K562 (cell line): ENCODE data around the gene TYMP.

Experiments used
- CBX2 ChIP-seq: fragments of 200-600 bp; sonication (generic); IDR thresholded peaks from one replicate; pipeline ENCODE4 v1.6.1; 2012; ENCODE audit warnings: mild to moderate bottlenecking, low read length, inconsistent platforms; ENCODE audit not compliant: insufficient read depth, poor library complexity, severe bottlenecking
- CCNT2 ChIP-seq: IDR thresholded peaks from 2 replicates; pipeline ENCODE4 v1.6.1; 2011; ENCODE audit warnings: borderline replicate concordance, low read depth, mild to moderate bottlenecking, moderate library complexity, mixed read lengths, low read length; ENCODE audit not compliant: insufficient read length; ENCODE audit errors: extremely low read depth
- HCFC1 ChIP-seq: IDR thresholded peaks from 2 replicates; pipeline ENCODE4 v1.6.1; 2012; ENCODE audit warnings: low read depth, low read length, improper control_type of control experiment
- NFYB ChIP-seq: IDR thresholded peaks from 2 replicates; pipeline ENCODE4 v1.6.1; 2011; ENCODE audit warnings: mild to moderate bottlenecking, moderate library complexity; ENCODE audit not compliant: insufficient read length; ENCODE audit errors: extremely low read depth
- NR4A1 ChIP-seq, 2 experiments: fragments of 250-450 bp in 1 of 2; fragments of 450-650 bp in 1 of 2; sonication (Bioruptor Pico) in 1 of 2; IDR thresholded peaks; 2 replicates each; pipeline versions ENCODE4 v1.4.0 to v1.6.1; 2016 to 2020; ENCODE audit warnings: mild to moderate bottlenecking in 2 of 2, missing compliant biosample characterization in 1 of 2, missing genetic modification characterization in 1 of 2, moderate library complexity in 1 of 2
- PTTG1 ChIP-seq: fragments of 450-650 bp; IDR thresholded peaks from 2 replicates; pipeline ENCODE4 v1.6.1; 2016; ENCODE audit warnings: low read depth, mild to moderate bottlenecking, missing genetic modification characterization, missing compliant biosample characterization
- RBM39 ChIP-seq: fragments of 200-400 bp; formaldehyde crosslinking; optimal IDR thresholded peaks from 2 replicates; pipeline ENCODE3; 2018; ENCODE audit warnings: low read depth, low read length
- SIN3A ChIP-seq, 2 experiments: fragments of 150-350 bp in 1 of 2; IDR thresholded peaks; 2 replicates each; pipeline ENCODE4 v1.6.1; 2011 to 2016; ENCODE audit warnings: borderline replicate concordance in 2 of 2, low read depth in 2 of 2, low read length in 2 of 2, mild to moderate bottlenecking in 2 of 2, moderate library complexity in 2 of 2; ENCODE audit not compliant: control insufficient read depth in 1 of 2
- SOX6 ChIP-seq: fragments of 450-650 bp; IDR thresholded peaks from 2 replicates; pipeline ENCODE4 v1.6.1; 2014; ENCODE audit warnings: mild to moderate bottlenecking
- TRIM24 ChIP-seq, 2 experiments: fragments of 450-650 bp; IDR thresholded peaks; 2 replicates each; pipeline ENCODE4 v1.6.1; 2016
- ZNF3 ChIP-seq: fragments of 250-450 bp; sonication (Bioruptor Pico); IDR thresholded peaks from 2 replicates; pipeline ENCODE4 v1.5.0; 2021; ENCODE audit warnings: mild to moderate bottlenecking, moderate library complexity
- TF ChIP-seq, protein P1 (sequence below): sonication (generic); formaldehyde crosslinking; IDR thresholded peaks from 2 replicates; pipeline ENCODE4 v1.8.1; 2022; ENCODE audit warnings: missing genetic modification reagents
- TF ChIP-seq, protein P2 (sequence below), 3 experiments: IDR thresholded peaks in 2 of 3; conservative IDR thresholded peaks in 1 of 3; 2 replicates each; pipeline ENCODE4 v1.5.1; 2011 to 2012; ENCODE audit warnings: low read length in 3 of 3, mild to moderate bottlenecking in 3 of 3, control low read depth in 2 of 3, improper control_type of control experiment in 1 of 3, inconsistent platforms in 1 of 3, low read depth in 1 of 3, mixed read lengths in 1 of 3, moderate library complexity in 1 of 3; ENCODE audit not compliant: insufficient read depth in 2 of 3

GRCh38 chr22:50535113-50535512, 5.3 kb upstream of the TYMP start:
- TF ChIP-seq PTTG1 (tag) (no peak), ZNF3 (CRISPR knock-in tag) (no peak), SIN3A (IDR thresholded peaks at IDR 0.05; ENCODE audit: borderline replicate concordance in 2 of 2, control insufficient read depth in 1 of 2, low read depth in 2 of 2, low read length in 2 of 2) (no peak), TRIM24 (IDR thresholded peaks at IDR 0.05) (no peak), CBX2 (no peak), CCNT2 (no peak), HCFC1 (no peak), NR4A1 (CRISPR knock-in tag; IDR thresholded peaks at IDR 0.05) (no peak), NR4A1 (tag; IDR thresholded peaks at IDR 0.05) (no peak), RBM39 (no peak), NFYB (no peak), SOX6 (no peak)
- TF ChIP-seq, protein P1, sequence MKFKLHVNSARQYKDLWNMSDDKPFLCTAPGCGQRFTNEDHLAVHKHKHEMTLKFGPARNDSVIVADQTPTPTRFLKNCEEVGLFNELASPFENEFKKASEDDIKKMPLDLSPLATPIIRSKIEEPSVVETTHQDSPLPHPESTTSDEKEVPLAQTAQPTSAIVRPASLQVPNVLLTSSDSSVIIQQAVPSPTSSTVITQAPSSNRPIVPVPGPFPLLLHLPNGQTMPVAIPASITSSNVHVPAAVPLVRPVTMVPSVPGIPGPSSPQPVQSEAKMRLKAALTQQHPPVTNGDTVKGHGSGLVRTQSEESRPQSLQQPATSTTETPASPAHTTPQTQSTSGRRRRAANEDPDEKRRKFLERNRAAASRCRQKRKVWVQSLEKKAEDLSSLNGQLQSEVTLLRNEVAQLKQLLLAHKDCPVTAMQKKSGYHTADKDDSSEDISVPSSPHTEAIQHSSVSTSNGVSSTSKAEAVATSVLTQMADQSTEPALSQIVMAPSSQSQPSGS (CRISPR knock-in tag): no peak
- TF ChIP-seq, protein P2, sequence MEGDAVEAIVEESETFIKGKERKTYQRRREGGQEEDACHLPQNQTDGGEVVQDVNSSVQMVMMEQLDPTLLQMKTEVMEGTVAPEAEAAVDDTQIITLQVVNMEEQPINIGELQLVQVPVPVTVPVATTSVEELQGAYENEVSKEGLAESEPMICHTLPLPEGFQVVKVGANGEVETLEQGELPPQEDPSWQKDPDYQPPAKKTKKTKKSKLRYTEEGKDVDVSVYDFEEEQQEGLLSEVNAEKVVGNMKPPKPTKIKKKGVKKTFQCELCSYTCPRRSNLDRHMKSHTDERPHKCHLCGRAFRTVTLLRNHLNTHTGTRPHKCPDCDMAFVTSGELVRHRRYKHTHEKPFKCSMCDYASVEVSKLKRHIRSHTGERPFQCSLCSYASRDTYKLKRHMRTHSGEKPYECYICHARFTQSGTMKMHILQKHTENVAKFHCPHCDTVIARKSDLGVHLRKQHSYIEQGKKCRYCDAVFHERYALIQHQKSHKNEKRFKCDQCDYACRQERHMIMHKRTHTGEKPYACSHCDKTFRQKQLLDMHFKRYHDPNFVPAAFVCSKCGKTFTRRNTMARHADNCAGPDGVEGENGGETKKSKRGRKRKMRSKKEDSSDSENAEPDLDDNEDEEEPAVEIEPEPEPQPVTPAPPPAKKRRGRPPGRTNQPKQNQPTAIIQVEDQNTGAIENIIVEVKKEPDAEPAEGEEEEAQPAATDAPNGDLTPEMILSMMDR (IDR thresholded peaks at IDR 0.05 in 2 of 3, conservative IDR thresholded peaks at IDR 0.05 in 1 of 3; ENCODE audit: insufficient read depth in 2 of 3, low read depth in 1 of 3, low read length in 3 of 3): no peak
